NCI-H2171 (cell line): ENCODE measurements around the gene DLG2.
"Not testable (repeated sequence)": the region's sequence is repeated elsewhere in the genome, so short reads cannot be mapped to it uniquely, and the experiment has no call there.

Experiments used
- DNase-seq: peaks from one replicate; lab custom pipeline; 2025; lab: John Stamatoyannopoulos, UW

Gene DLG2

GRCh38 chr11:84993386-84993785, 633.8 kb downstream of the DLG2 start:
- no peak for DNase-seq

GRCh38 chr11:84990141-84990540, 637.0 kb downstream of the DLG2 start:
- DNase-seq: no peak

- not testable (repeated sequence) for DNase-seq
These were observed 639.4 kb downstream of the DLG2 start for GRCh38 chr11:84987686-84988187.

GRCh38 chr11:84981301-84981700, 645.8 kb downstream of the DLG2 start:
- DNase-seq: no peak

GRCh38 chr11:84969103-84969502, 658.0 kb downstream of the DLG2 start:
- DNase-seq: no peak

- DNase-seq: no peak
These were observed 661.7 kb downstream of the DLG2 start for GRCh38 chr11:84965484-84965883.

- DNase-seq: no peak
These were observed 663.9 kb downstream of the DLG2 start for GRCh38 chr11:84963240-84963639.

- DNase-seq: no peak
These were observed 665.1 kb downstream of the DLG2 start for GRCh38 chr11:84962018-84962417.

GRCh38 chr11:84958295-84958694, 668.8 kb downstream of the DLG2 start:
- DNase-seq: no peak

GRCh38 chr11:84950569-84951270, 676.4 kb downstream of the DLG2 start:
- DNase-seq: no peak

- no peak for DNase-seq
These were observed 679.1 kb downstream of the DLG2 start for GRCh38 chr11:84947970-84948580.

GRCh38 chr11:84947070-84947469, 680.1 kb downstream of the DLG2 start:
- DNase-seq: no peak

- DNase-seq: no peak
These were observed 696.3 kb downstream of the DLG2 start for GRCh38 chr11:84930863-84931262.

- no peak for DNase-seq
These were observed 697.4 kb downstream of the DLG2 start for GRCh38 chr11:84929738-84930137.

- DNase-seq: no peak
These were observed 702.9 kb downstream of the DLG2 start for GRCh38 chr11:84924154-84924692.

- DNase-seq: no peak
These were observed 703.7 kb downstream of the DLG2 start for GRCh38 chr11:84923489-84923888.

- no peak for DNase-seq
These were observed 704.3 kb downstream of the DLG2 start for GRCh38 chr11:84922836-84923235.

GRCh38 chr11:84922212-84922805, 704.8 kb downstream of the DLG2 start:
- DNase-seq: no peak

GRCh38 chr11:84914511-84914910, 712.6 kb downstream of the DLG2 start:
- DNase-seq: no peak

- DNase-seq: no peak
These were observed 717.4 kb downstream of the DLG2 start for GRCh38 chr11:84909740-84910139.

GRCh38 chr11:84906995-84907394, 720.1 kb downstream of the DLG2 start:
- DNase-seq: no peak

- no peak for DNase-seq
These were observed 721.7 kb downstream of the DLG2 start for GRCh38 chr11:84905411-84905810.

- DNase-seq: no peak
These were observed 724.7 kb downstream of the DLG2 start for GRCh38 chr11:84902445-84902844.
